HFFc6 (cell line): ENCODE results near the gene DUSP1. TPM values are rescaled to one million over a fixed set of nuclear protein-coding genes. Genes with fewer than 3 reads are reported as not detected.

ENCODE experiments used
- DNase-seq: peaks from one replicate; pipeline ENCODE4 v3.0.0-alpha.2; 2018
- H3K27ac Mint-ChIP-seq: 2 replicates; pipeline ENCODE4 v1.8.0; 2020; ENCODE audit warnings: mild to moderate bottlenecking, mixed read lengths
- H3K27me3 Mint-ChIP-seq: 2 replicates; pipeline ENCODE4 v1.8.0; 2021; ENCODE audit warnings: mild to moderate bottlenecking, moderate library complexity, mixed read lengths; ENCODE audit not compliant: insufficient read depth
- H3K36me3 Mint-ChIP-seq: 2 replicates; pipeline ENCODE4 v1.8.0; 2021; ENCODE audit warnings: low read depth, mixed read lengths
- H3K4me1 Mint-ChIP-seq: 2 replicates; pipeline ENCODE4 v1.8.0; 2020; ENCODE audit warnings: low read depth, mixed read lengths
- H3K4me3 Mint-ChIP-seq: 2 replicates; pipeline ENCODE4 v1.8.0; 2020; ENCODE audit warnings: mild to moderate bottlenecking, moderate library complexity, mixed read lengths
- H3K9me3 Mint-ChIP-seq: 2 replicates; pipeline ENCODE4 v1.8.0; 2020; ENCODE audit warnings: mild to moderate bottlenecking, mixed read lengths
- CTCF ChIP-seq: fragments of 200-600 bp; sonication (generic); IDR thresholded peaks from 2 replicates; pipeline ENCODE4 v1.5.0; 2021; ENCODE audit warnings: antibody characterized with exemption, mild to moderate bottlenecking
- total RNA-seq, 6 experiments: library from RNA; stranded (reverse); fragmentation: NEBNext Ultra II Directional; extraction: Animal tissue kit (Norgen Biotek cat#: 25700); gene quantifications; 2 replicates in 1 of 6; 3 replicates in 5 of 6; pipeline ENCODE4 v1.2.3, GENCODE V29; 2021

Gene DUSP1
- total RNA-seq, 6 experiments from 2014 or later = 213 to 319 (median 307) TPM

- Mint-ChIP-seq H3K4me3 (peak overlapping the region; percentile 61; the same call in 1 of the 2 replicates), H3K9me3 (peaks cover 7% of the 10 kb centered on the region; the same call in 1 of the 2 replicates), H3K27me3 (no peaks in the 10 kb centered on the region; the same call in 1 of the 2 replicates), H3K27ac (peak overlapping the region; percentile 93), H3K36me3 (peaks cover 5% of the 10 kb centered on the region), H3K4me1 (peaks cover 35% of the 10 kb centered on the region)
- DNase-seq = peak; percentile 85
- TF ChIP-seq CTCF = no peak
Observed at GRCh38 chr5:172806897-172807672, 36.1 kb upstream of the DUSP1 start.

- Mint-ChIP-seq H3K27me3 (peaks cover 2% of the 10 kb centered on the region), H3K4me3 (no peak overlapping the region), H3K9me3 (peaks cover 7% of the 10 kb centered on the region; the same call in 1 of the 2 replicates), H3K36me3 (peaks cover 5% of the 10 kb centered on the region), H3K27ac (peak overlapping the region; percentile 67), H3K4me1 (peaks cover 48% of the 10 kb centered on the region)
- TF ChIP-seq CTCF = no peak
- DNase-seq = no peak
Observed at GRCh38 chr5:172805736-172806255, 34.8 kb upstream of the DUSP1 start.

- Mint-ChIP-seq H3K27me3 (peaks cover 2% of the 10 kb centered on the region), H3K9me3 (peaks cover 7% of the 10 kb centered on the region; the same call in 1 of the 2 replicates), H3K4me1 (peaks cover 54% of the 10 kb centered on the region), H3K27ac (no peak overlapping the region), H3K36me3 (peaks cover 5% of the 10 kb centered on the region), H3K4me3 (no peak overlapping the region)
- no peak for TF ChIP-seq CTCF
- DNase-seq = no peak
Observed at GRCh38 chr5:172805018-172805683, 34.2 kb upstream of the DUSP1 start.

- TF ChIP-seq CTCF = no peak
- Mint-ChIP-seq H3K4me1 (peaks cover 72% of the 10 kb centered on the region), H3K27ac (peak overlapping the region; percentile 97), H3K9me3 (no peaks in the 10 kb centered on the region), H3K4me3 (no peak overlapping the region; the same call in none of the 2 replicates), H3K27me3 (peaks cover 2% of the 10 kb centered on the region), H3K36me3 (no peaks in the 10 kb centered on the region; the same call in 1 of the 2 replicates)
- peak; percentile 58 for DNase-seq
Observed at GRCh38 chr5:172802567-172803176, 31.7 kb upstream of the DUSP1 start.

- Mint-ChIP-seq H3K36me3 (no peaks in the 10 kb centered on the region; the same call in 1 of the 2 replicates), H3K27me3 (peaks cover 2% of the 10 kb centered on the region), H3K4me3 (peak overlapping the region; percentile 72; the same call in 1 of the 2 replicates), H3K4me1 (peaks cover 72% of the 10 kb centered on the region), H3K27ac (peak overlapping the region; percentile 97), H3K9me3 (no peaks in the 10 kb centered on the region)
- 0 out of 2 replicates have a peak, but pooled peaks have one; percentile 16 for TF ChIP-seq CTCF
- no peak for DNase-seq
Observed at GRCh38 chr5:172802112-172802511, 31.1 kb upstream of the DUSP1 start.
